HFF-Myc (cell line): ENCODE results near the gene MYDGF.

Source experiments
- DNase-seq: peaks from one replicate; pipeline ENCODE4 v3.0.0-alpha.2; 2011; ENCODE audit warnings: low read depth; ENCODE audit errors: extremely low read depth
- H3K4me3 ChIP-seq: replicated peaks from 2 replicates; pipeline ENCODE4 v1.5.1; 2011; ENCODE audit warnings: low read depth, mild to moderate bottlenecking, control low read depth, low read length
- TF ChIP-seq, protein P1 (sequence below): IDR thresholded peaks from 2 replicates; pipeline ENCODE4 v1.5.1; 2012; ENCODE audit warnings: mild to moderate bottlenecking, low read depth, low read length, control low read depth; ENCODE audit errors: missing control alignments

MYDGF gene

DNA sequence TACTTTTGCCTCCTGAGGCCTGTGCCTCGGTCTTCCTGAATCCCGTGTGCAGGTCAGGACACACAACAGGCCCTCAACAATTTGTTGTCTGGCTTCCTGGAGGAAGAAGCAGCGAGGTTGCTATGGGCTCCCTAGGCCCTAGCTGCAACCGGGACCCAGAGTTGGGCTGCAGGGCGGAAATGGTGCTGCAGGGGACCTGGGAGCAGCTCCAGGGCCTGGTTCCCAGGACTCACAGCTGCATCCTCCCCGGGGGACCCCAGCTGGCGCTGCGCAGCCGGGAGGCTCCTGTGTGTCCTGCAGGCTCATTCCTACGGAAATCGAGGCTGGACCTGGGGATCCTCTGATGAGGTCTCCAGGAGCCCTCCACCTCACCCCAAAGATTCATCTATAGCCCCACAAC, 31.8 kb downstream of the MYDGF start:
- DNase-seq, result no peak
- TF ChIP-seq, protein P1, sequence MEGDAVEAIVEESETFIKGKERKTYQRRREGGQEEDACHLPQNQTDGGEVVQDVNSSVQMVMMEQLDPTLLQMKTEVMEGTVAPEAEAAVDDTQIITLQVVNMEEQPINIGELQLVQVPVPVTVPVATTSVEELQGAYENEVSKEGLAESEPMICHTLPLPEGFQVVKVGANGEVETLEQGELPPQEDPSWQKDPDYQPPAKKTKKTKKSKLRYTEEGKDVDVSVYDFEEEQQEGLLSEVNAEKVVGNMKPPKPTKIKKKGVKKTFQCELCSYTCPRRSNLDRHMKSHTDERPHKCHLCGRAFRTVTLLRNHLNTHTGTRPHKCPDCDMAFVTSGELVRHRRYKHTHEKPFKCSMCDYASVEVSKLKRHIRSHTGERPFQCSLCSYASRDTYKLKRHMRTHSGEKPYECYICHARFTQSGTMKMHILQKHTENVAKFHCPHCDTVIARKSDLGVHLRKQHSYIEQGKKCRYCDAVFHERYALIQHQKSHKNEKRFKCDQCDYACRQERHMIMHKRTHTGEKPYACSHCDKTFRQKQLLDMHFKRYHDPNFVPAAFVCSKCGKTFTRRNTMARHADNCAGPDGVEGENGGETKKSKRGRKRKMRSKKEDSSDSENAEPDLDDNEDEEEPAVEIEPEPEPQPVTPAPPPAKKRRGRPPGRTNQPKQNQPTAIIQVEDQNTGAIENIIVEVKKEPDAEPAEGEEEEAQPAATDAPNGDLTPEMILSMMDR, result no peak
- no peak overlapping the region for H3K4me3 ChIP-seq

DNA sequence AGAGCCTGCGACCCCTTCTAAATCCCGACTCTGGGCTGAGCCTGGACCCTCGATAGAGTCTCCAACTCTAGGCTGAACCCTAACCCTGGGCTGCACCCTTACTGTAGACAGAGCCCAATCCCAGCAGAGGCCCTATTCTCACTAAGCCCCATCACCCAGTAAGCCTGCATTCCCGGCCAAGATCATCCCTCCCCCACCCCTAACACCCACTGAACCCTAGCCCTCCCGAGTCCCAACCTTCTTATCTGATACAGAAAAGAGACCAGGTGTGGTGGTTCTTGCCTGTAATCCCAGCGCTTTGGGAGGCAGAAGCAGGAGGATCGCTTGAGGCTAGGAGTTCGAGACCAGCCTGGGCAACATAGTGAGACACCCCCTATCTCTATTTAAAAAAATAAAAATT, 33.4 kb downstream of the MYDGF start:
- no peak for DNase-seq
- TF ChIP-seq, protein P1, result no peak
- peak overlapping the region; percentile 32; the same call in 1 of the 2 replicates for H3K4me3 ChIP-seq

DNA sequence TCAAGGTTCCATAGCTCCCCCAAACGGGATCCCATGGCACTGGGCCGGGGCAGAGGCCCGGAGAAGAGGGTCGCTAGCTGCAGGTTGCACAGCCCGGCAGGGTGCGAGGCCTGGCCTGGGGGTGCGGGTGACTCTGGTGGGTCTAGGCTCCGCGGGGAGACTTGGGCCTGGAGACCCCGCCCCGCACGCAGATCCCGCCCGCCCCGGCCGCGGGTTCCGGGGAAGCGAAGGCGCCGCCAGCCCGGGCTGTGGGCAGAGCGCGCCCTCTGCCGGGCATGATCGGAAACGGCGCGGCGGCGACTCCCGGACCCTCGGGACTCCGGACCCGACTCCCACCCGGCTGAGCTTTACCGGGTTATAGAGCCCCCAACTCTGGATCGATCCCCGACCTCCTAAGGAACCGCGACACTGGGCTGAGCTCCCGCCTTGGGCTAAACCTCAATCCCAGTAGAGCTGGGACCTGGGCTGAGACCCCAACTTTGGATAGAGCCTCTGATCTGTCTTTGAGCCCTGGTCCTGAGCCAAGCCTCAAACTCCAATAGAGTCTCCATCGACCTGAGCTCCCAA, 33.9 kb downstream of the MYDGF start:
- TF ChIP-seq, protein P1, result peak; percentile 90
- no peak for DNase-seq
- peak overlapping the region; percentile 32 for H3K4me3 ChIP-seq

DNA sequence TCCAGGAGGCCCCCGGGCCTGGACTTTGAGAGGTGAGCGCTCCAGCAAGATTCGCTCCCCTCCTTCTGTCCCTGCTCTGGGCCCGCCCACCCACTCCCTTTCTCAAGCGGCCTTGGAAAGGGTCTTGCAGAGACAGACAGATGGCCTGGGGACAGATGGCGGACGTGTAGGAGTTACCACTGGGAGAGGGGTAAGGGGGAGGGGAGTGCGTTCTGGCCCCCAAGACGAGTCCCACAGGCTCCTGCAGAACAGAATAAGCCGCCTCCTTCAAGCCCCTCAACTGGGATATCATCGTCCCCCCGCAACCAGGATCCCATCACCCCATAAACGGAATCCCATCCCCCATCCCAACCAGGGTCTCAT, 34.4 kb downstream of the MYDGF start:
- peak overlapping the region; percentile 32 for H3K4me3 ChIP-seq
- DNase-seq, result no peak
- TF ChIP-seq, protein P1, result no peak

DNA sequence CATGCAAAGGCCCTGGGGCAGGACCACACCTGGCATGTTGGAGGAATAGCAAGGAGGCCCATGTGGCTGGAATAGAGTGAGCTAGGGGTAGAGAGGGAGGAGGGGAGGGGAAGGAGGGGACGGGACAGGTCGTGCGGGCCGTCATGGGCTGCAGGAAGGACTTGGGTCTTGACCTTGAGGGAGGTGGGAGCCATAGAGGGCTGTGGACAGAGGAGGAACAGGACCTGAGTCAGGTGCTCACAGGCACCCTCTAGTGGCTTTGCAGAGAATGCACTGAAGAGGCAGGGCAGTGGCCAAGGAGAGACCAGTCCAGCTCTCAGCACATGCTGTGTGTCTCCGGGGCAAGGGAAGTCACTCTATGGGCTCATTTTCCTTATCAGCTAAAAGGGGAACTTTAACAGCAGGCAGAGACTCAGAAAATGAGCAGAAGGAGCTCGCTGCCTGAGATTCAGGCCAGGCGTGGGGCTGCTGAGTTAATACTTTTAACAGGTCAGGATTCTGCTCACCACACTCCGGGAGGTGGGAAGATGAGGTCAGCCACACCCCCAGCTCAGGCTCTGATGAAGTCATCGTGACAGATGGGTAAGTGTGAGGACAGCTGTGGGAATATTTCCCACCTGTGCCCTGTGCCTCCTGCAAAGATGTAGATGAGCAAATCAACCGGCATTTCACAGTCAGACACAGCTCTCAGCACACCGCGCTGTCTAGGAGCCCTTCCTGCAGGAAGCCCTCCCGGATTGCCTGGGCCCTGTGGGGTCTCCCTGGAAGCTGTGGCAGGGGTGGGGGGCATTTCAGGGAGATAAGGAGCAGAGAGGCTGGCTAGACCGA, 36.8 kb downstream of the MYDGF start:
- no peak overlapping the region for H3K4me3 ChIP-seq
- DNase-seq, result peak; percentile 53
- TF ChIP-seq, protein P1, result peak; percentile 92

DNA sequence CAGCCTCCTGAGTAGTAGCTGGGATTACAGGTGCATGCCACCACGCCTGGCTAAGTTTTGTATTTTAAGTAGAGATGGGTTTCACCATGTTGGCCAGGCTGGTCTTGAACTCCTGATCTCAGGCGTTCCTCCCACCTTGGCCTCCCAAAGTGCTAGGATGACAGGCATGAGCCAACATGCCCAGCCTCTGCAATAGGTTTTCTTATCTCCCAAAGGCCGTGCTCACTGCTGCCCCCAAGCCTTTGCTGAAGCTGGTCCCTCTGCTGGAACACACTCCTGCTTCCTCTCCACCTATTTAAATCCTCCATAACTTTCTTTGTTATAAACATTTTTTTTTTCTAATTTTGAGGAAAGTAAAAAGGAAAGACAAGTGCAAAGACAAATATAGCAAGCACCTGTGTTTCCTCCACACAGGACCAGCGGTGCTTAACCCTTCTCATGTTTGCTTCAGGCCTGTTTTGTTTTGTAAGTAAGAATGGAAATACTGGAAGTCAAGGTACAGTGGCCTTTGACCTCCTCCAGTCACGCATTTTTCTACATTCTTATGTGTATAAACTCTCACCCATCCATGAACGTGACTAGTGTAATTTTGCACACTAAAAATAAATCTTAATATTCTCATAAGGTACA, 45.3 kb downstream of the MYDGF start:
- DNase-seq, result no peak
- TF ChIP-seq, protein P1, result peak; percentile 43

More for the DNA sequence above, 45.3 kb downstream of the MYDGF start:
- H3K4me3 ChIP-seq, result no peak overlapping the region
